GM21529 (cell line): ENCODE data around the gene EME1.

ENCODE experiments used
- ATAC-seq: cut with Tn5 transposase; IDR thresholded peaks from one replicate; pipeline ENCODE4 v1.9.1; 2021; ENCODE audit not compliant: unreplicated experiment

Gene EME1

DNA sequence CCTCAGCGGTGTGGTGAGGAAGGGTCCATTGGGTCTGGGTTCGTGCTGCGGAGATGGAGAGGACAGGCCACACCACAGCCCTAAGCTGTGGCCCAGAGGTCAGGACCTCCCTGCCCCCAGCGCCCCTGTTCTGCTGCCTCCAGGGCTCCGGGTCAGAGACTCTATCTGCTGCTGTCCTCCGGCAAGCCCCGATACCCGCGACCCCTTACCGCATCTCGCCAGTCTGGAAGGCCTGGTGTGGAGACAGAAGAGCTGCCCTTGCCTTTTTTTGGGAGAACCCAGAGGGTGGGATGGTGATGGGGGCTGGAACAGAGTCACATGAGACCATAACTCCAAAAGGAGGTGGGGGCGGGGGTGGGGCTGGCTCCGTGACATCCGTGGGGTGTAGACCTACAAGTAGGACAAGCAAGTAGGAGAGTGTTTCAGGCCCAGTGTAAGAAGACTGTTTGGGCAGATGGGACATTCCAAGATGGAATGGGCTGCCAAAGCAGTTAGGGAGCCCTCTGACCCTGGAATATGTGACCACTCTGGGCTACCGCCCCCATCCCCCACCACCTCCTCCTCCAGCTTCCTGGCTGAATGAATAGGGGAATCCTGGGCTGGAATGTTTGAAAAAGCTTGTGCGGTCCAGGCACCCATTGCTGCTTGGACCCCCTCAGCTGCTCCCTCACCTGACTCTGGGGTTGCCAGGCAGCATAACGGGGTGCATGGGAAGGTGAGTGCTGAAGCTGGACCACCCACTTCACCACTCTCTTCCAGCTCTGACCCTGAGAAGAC, 25.7 kb upstream of the EME1 start:
- ATAC-seq = no peak

DNA sequence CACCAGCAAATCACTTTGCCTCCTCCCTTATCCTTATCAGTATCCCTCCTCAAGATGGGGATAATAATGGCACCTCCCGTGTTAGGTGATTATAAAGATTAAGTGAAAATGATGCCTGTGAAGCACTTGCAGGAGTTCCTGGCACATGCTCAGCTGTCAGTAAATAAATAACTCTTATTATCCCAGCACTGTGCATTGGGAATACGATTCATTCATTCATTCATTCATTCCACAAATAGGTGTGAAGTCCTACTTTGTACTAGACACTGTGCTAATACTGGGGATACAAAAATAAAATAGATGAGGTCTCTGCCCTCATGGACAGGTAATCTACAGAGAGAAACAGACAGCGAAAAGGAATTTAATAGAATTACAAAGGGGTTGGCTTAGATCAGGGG, 25.1 kb upstream of the EME1 start:
- ATAC-seq = no peak

DNA sequence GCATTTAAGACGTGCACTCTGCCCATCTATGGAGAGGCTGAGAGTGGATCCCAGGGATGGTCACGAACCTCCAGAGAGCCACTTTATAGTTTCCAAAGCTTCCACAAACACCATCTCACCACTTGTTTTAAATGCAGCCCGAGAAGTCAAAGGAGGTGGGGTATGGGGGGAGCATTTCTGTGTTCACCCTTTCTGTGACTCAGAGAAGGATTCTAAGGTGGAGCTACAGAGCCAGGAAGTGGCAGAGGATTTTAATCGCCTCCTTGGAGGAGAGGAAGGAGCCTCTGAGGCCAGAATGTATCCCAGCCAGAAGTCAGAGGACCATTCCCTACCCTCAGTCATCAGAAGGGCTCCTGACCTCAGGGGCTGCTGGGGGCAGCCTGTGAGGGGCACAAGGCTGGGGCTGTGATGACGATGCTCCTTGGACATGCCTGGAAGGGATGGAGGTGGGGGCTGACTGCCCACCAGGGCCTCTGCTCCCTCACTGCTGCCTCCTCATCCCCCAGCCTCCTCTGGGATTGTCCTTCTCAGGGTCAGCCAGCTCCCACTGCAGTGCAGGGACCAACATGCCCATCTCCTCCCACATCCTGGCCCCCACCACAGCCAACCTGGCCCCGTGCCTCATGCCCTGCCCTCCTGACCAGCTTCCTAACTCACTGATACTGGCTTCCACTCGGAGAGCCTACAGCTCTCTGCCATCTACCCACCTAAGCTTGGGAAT, 24.3 kb upstream of the EME1 start:
- ATAC-seq = no peak

DNA sequence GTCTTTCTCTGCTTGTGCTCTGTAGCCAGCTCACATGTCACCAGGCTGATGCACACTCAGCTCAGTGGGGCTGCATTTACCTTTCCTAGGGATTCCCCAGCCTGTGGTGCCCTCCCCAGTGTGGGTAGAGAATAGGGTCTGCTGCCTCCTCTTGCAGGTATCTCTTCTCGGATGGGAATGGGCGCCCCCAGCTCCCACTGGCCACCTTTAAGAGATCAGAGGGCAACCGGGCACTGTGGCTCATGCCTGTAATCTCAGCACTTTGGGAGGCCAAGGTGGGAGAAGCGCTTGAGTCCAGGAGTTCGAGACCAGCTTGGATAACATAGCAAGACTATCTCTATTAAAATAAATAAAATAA, 23.8 kb upstream of the EME1 start:
- no peak for ATAC-seq

DNA sequence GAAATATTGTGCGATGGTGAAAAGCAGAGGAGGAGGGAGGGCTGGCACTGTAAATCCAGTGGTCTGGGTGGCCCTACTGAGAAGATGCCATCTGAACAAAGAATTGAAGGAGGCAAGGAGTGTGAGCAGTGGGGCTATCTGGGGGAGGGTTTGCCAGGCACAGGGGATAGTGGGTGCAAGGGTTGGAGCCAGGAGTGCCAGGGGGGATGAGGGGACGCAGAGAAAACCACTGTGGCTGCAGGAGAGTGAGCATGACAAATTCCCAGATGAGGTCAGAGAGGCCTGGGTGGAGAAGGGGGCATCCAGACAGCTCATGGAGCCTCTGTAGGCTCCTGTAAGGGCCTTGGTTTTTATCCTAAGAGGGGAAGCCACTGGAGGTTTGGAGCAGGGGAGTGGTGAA, 22.3 kb upstream of the EME1 start:
- ATAC-seq = no peak

DNA sequence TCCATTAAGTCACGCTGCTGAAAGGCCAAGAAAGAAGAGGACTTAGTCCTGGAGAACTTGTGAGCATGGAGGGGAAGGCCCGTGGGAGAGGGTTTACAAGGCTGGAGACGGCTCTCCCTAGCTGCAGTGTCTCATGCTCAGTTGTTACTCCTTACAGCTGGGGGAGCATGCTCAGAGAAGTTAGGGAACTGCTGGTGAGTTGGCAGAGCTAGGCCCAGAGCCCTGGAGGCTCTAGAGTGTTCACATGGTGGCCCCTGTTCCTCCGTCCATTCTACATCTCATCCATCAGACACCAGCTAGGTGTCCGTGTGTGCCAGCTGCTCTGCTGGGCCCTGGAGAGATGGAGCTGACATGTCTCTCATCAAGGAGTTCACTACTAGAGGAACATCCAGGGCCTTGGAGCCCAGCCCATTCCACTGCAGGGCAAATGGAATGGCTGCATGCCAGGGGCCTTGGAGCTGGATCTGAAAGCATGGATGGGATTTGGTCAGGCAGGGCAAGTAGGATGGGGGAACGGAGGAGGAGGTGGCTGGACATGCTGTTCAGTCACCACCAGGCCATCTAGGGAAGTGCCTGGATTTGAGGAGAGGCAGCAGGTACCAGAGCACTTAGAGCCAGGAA, 20.8 kb upstream of the EME1 start:
- no peak for ATAC-seq

DNA sequence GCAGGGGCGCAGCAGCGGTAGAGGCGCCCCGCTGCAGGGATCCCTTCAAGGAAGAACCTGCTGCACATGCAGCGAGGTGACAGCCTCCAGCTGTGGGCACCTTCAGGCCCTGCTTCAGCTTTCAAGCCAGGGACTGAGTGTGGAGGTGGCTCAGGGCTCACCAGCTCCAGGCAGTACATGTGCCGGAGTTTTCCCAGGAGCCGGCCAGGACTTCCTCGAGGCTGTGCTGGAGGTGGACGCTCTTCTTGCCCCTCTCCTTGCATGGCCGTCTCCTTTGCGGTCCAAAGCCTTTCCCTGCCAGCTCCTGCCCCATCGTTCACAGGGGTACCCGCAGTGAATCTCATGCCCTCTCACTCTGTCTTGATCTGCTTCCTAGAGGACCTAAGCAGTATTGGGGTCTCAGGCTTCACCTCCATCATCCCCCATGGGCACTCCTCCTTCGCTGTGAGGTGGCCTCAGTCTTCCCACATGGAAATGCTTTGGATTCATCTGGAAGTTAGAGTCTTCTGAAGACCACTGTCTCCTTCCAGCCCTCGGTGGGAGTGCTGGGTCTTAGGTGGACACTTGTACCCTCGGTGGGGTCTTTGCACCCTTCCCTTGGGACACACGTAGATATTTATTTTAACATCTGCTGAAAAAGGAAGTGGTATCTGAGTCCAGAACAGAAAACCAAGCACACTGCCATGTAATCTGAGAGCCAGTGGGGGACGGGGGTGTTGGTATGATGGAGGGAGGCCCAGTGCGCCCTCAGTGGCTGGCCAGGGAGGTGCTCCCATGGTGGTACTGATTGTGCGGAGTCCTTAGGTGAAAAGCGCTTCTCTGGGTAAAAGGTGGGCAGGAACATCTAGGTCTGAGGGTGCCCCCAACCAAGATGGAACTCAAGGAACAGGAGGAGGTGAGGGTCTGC, 20.1 kb upstream of the EME1 start:
- ATAC-seq = no peak

DNA sequence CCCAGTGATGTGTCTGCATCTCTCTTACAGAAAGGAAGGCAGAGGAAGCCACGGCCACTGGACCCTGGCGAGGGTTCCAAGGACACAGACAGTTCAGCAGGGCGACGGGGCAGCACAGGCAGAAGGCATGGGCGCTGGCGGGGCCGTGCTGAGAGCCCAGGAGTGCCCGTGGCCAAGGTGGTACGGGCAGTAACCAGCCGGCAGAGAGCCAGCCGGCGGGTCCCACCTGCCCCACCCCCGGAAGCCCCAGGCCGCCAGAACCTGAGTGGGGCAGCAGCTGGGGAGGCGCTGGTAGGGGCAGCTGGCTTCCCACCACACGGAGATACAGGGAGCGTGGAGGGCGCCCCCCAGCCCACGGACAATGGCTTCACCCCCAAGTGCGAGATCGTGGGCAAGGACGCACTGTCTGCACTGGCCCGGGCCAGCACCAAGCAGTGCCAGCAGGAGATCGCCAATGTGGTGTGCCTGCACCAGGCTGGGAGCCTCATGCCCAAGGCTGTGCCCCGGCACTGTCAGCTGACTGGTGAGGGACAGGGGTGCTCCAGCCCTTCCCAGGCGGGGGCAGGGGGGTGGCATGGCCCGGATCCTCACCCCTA, 19.3 kb upstream of the EME1 start:
- no peak for ATAC-seq

DNA sequence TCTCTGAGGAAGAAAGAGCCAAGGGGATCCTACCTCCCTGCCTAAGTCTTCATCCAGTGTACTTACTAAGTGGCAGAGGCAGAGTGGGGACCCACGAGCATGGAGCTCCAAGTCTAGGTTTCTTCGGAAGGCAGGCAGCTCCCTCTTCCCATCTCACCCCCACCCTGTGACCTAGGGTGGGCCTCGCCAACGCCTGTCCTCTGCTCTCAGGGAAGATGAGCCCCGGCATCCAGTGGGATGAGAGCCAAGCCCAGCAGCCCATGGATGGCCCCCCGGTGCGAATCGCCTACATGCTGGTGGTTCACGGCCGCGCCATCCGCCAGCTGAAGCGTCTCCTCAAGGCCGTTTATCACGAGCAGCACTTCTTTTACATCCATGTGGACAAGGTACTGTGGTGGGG, 18.8 kb upstream of the EME1 start:
- no peak for ATAC-seq

DNA sequence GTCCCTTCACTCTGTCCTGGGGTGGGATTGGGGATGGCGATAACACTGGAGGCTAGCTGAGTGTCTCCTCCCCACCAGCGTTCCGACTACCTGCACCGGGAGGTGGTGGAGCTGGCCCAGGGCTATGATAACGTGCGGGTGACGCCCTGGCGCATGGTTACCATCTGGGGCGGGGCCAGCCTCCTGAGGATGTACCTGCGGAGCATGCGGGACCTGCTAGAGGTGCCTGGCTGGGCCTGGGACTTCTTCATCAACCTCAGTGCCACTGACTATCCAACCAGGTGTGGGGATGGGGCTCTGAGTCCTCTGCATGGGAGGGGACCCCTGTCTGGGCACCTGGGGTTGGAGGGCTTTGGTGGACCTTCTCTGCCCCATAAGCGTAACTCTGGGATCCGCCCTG, 18.3 kb upstream of the EME1 start:
- ATAC-seq = no peak

DNA sequence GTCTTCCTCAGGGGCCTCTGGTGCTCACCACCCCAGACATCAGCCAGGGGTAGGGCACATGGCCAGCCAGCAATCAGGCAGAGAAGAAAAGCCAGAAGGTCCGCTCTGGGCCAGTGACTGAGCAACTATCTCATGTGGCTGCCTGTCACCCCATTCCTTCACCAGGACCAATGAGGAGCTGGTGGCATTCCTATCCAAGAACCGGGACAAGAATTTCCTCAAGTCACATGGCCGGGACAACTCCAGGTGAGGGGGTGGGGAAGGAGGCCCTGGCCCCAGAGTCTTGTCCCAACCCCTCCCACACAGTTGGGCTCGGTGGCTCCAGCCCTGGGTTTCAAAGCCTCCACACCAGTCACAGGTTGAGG, 17.7 kb upstream of the EME1 start:
- no peak for ATAC-seq

DNA sequence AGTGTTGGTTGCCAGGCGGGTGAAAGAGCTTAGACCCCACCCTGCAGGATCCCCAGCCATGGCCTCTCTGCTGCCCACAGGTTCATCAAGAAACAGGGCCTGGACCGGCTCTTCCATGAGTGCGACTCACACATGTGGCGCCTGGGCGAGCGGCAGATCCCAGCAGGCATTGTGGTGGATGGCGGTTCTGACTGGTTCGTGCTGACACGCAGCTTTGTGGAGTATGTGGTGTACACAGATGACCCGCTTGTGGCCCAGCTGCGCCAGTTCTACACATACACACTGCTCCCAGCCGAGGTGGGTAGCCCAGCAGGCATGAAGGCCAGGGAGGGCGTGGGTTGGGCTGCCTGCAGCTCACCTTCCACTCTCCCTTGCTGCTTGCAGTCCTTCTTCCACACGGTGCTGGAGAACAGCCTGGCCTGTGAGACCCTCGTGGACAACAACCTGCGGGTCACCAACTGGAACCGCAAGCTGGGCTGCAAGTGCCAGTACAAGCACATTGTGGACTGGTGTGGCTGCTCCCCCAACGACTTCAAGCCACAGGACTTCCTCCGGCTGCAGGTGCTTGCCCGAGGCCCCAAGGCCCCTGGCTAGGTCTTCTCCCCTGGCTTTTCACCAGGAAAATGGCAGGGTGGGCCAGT, 17.2 kb upstream of the EME1 start:
- ATAC-seq = no peak

DNA sequence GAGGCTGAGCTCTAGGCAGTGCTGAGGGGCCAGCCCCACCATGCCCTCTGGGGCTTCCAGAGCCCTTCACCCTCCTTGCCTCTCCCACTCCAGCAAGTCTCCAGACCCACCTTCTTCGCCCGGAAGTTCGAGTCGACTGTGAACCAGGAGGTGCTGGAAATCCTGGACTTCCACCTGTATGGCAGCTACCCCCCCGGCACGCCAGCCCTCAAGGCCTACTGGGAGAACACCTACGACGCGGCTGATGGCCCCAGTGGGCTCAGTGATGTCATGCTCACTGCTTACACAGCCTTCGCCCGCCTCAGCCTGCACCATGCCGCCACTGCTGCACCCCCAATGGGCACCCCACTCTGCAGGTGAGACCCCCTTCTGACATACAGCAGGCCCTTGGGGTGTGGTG, 16.6 kb upstream of the EME1 start:
- no peak for ATAC-seq

DNA sequence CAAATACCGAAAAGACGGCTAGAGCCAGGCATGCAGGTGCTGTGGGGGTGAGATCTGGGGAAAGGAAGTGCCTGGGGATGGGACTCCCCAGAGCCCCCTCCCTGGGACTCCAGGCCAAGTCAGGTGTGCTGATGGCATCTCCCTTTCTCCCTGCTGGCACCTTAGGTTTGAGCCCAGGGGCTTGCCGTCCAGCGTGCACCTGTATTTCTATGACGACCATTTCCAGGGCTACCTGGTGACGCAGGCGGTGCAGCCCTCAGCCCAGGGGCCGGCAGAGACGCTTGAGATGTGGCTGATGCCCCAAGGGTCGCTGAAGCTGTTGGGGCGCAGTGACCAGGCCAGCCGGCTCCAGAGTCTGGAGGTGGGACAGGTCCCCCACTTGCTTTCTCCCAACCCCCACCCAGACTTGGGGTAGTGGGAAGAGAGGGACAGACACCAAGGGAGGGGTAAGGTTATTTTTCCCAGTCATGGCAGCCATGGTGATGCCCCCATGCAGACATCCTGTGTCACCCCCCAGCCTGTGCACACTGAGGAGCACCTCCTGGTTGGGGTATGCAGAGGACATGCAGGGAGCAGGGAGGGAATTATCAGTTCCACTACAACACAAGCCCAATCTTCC, 16.0 kb upstream of the EME1 start:
- no peak for ATAC-seq

DNA sequence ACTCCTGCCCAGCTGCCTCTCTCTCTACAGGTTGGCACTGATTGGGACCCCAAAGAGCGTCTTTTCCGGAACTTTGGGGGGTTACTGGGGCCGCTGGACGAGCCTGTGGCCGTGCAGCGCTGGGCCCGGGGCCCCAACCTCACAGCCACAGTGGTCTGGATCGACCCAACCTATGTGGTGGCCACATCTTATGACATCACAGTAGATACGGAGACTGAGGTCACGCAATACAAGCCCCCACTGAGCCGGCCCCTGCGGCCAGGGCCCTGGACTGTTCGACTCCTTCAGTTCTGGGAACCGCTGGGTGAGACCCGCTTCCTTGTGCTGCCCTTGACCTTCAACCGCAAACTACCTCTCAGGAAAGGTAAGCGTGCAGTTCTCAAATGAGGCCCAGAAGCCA, 14.9 kb upstream of the EME1 start:
- ATAC-seq = no peak

DNA sequence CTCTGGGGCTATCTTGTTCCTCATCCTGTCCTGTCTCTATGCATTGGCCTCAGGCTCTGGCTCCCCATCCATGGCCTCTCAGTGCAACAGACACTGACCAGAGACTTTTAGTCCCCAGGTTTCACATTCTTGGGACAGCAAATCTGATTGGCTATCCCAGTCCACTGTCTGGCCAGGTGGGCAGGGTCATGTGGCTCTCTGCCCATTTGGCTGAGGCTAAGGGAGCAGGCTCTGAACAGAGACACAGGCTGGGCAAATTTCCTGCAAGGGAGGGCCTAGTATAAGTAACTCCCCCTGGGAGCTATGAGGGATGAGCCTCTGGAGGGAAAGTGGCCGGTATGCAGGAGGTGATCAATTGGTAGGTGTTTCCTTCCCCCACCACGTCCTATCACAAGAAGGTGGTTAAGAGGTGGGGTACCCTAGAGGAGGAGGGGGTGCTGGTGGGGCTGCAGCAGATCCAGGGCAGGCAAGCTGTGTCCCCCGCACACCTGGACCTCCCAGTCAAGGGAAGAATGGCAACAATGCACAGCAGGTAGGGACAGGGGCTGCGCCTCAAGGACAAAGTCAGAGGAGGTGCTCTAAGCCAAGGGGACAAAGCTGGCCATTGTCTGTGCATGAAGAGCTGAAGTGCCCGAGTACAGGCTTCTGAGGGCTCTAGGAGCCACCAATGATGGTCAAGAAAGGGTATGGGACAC, 13.9 kb upstream of the EME1 start:
- no peak for ATAC-seq

DNA sequence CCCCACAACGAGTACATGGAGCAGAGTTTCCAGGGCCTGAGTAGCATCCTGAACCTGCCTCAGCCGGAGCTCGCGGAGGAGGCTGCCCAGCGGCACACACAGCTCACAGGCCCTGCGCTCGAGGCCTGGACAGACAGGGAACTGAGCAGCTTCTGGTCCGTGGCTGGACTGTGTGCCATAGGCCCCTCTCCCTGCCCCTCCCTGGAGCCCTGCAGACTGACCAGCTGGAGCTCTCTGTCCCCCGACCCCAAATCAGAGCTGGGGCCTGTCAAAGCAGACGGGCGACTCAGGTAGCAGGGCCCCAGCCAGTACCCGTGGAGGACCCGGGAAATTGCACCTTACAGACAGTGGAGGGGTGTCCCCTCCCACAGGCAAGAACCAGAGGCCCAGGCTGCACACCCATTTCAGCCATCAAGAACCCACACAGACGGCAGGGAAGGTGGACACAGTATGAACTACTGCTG, 13.0 kb upstream of the EME1 start:
- ATAC-seq = no peak

DNA sequence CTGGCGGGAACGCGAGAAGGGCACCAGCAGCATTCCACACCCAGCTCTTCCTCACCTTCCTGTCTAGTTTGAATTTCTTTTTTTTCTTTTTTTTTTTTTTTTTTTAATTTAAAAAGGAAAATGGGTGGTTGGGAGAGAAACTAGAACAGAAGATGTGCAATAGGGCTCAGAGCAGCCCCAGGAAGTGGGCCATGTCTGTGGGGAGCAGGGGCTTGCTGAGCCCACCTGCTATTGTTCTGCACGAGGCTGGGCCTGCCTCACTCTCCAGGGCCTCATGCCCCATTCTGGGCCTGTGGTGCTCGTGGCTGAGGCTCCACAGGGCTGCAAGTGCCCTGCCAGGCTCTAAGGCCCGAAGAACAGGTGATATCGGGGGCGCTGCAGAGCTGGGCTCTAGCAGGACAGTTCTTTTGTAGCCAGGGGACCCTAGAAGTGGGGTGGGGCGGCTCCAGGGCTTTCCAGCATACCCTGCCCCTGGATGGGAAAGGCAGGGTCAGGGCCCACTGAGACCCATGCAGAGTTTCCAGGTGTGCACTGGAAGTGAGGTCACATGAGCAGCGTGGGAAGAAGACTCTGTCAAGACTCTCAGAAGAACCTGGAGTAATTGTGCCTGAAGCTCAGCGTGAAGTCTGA, 12.4 kb upstream of the EME1 start:
- ATAC-seq = no peak
